GM18867 (cell line): ENCODE results near the gene HOMER2.
"Not testable (repeated sequence)": the region's sequence is repeated elsewhere in the genome, so short reads cannot be mapped to it uniquely, and the experiment has no call there.

Experiments used
- ATAC-seq: cut with Tn5 transposase; IDR thresholded peaks from one replicate; pipeline ENCODE4 v1.9.1; 2021; ENCODE audit warnings: mild to moderate bottlenecking, moderate library complexity; ENCODE audit not compliant: unreplicated experiment

HOMER2 gene

GRCh38 chr15:82952158-82953081 is at the start of gene HOMER2:
TSS of gene HOMER2 (minus strand) at chr15:82952720. CDS start at chr15:82952535, 185 bp downstream.
- no peak for ATAC-seq

GRCh38 chr15:83000672-83001031 is 48.1 kb upstream of the HOMER2 start:
- ATAC-seq = not testable (repeated sequence)

- ATAC-seq = peak; percentile 63
These were observed 47.6 kb upstream of the HOMER2 start for GRCh38 chr15:82999905-83000671.

- ATAC-seq = no peak
These were observed 46.9 kb upstream of the HOMER2 start for GRCh38 chr15:82999426-82999825.

GRCh38 chr15:82995938-82996337 is 43.4 kb upstream of the HOMER2 start:
- ATAC-seq = no peak

GRCh38 chr15:82995076-82995475 is 42.6 kb upstream of the HOMER2 start:
- no peak for ATAC-seq

- no peak for ATAC-seq
These were observed 40.6 kb upstream of the HOMER2 start for GRCh38 chr15:82993144-82993543.

- no peak for ATAC-seq
These were observed 40.0 kb upstream of the HOMER2 start for GRCh38 chr15:82992436-82992998.

- peak; percentile 38 for ATAC-seq
These were observed 33.9 kb upstream of the HOMER2 start for GRCh38 chr15:82986442-82986780.

- peak; percentile 91 for ATAC-seq
These were observed 33.3 kb upstream of the HOMER2 start, which contains the start of gene RAMAC for GRCh38 chr15:82985688-82986441. TSS of gene RAMAC (plus strand) at chr15:82986210. CDS start at chr15:82989019, 2,809 bp downstream.

- ATAC-seq = no peak
These were observed 28.5 kb upstream of the HOMER2 start for GRCh38 chr15:82980981-82981380.

GRCh38 chr15:82979726-82980125 is 27.2 kb upstream of the HOMER2 start:
- ATAC-seq = no peak

GRCh38 chr15:82978438-82978837 is 25.9 kb upstream of the HOMER2 start:
- ATAC-seq = no peak

- no peak for ATAC-seq
These were observed 24.6 kb upstream of the HOMER2 start for GRCh38 chr15:82977076-82977475.

GRCh38 chr15:82972990-82973389 is 20.5 kb upstream of the HOMER2 start:
- ATAC-seq = no peak

GRCh38 chr15:82971218-82971984 is 18.9 kb upstream of the HOMER2 start:
- no peak for ATAC-seq

- ATAC-seq = no peak
These were observed 18.2 kb upstream of the HOMER2 start for GRCh38 chr15:82970696-82971095.

- no peak for ATAC-seq
These were observed 17.7 kb upstream of the HOMER2 start for GRCh38 chr15:82970078-82970686.

GRCh38 chr15:82969353-82969752 is 16.8 kb upstream of the HOMER2 start:
- ATAC-seq = no peak

- no peak for ATAC-seq
These were observed 15.5 kb upstream of the HOMER2 start for GRCh38 chr15:82968066-82968465.
